B cell (primary cell): ENCODE data around the gene PLIN4.

Source experiments
- EZH2 ChIP-seq: IDR thresholded peaks from 2 replicates; pipeline ENCODE4 v1.6.1; 2012; ENCODE audit warnings: borderline replicate concordance, low read depth, mild to moderate bottlenecking, moderate library complexity, low read length; ENCODE audit not compliant: insufficient read depth, poor library complexity, severe bottlenecking
- TF ChIP-seq, protein P1 (sequence below): fragments of 200-600 bp; IDR thresholded peaks from one replicate; pipeline ENCODE4 v1.8.0; 2022; ENCODE audit warnings: antibody characterized with exemption, mild to moderate bottlenecking

DNA sequence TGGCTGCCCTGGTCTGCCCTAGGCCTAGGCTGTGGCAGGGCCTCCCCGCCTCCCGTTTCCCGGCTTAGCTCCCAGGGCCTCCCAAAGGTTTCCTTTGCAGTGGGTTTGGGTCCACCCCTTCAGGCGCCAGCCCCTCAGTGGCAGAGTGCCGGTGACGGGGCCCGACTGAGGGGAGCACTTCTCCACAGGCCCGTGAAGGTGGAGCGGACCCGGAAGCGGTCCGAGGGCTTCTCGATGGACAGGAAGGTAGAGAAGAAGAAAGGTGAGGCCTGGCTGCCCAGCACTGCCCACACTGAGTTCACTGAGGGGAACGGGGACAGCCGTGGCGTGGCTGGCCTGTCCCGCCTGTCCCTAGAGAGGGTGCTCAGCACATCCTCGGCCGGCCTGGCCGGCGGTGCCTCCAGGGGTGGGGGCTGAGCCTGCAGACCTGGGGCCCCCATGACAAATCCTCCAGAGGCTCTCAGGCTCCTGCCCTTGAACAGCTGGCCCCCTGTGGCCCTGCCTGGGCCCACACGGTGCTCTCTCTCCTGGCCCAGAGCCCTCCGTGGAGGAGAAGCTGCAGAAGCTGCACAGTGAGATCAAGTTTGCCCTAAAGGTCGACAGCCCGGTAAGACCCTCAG is 20.4 kb downstream of the PLIN4 start:
- TF ChIP-seq, protein P1, sequence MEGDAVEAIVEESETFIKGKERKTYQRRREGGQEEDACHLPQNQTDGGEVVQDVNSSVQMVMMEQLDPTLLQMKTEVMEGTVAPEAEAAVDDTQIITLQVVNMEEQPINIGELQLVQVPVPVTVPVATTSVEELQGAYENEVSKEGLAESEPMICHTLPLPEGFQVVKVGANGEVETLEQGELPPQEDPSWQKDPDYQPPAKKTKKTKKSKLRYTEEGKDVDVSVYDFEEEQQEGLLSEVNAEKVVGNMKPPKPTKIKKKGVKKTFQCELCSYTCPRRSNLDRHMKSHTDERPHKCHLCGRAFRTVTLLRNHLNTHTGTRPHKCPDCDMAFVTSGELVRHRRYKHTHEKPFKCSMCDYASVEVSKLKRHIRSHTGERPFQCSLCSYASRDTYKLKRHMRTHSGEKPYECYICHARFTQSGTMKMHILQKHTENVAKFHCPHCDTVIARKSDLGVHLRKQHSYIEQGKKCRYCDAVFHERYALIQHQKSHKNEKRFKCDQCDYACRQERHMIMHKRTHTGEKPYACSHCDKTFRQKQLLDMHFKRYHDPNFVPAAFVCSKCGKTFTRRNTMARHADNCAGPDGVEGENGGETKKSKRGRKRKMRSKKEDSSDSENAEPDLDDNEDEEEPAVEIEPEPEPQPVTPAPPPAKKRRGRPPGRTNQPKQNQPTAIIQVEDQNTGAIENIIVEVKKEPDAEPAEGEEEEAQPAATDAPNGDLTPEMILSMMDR: no peak
- no peak for TF ChIP-seq EZH2
